ENCODE results near the gene CUX1.

CUX1 gene

DNA sequence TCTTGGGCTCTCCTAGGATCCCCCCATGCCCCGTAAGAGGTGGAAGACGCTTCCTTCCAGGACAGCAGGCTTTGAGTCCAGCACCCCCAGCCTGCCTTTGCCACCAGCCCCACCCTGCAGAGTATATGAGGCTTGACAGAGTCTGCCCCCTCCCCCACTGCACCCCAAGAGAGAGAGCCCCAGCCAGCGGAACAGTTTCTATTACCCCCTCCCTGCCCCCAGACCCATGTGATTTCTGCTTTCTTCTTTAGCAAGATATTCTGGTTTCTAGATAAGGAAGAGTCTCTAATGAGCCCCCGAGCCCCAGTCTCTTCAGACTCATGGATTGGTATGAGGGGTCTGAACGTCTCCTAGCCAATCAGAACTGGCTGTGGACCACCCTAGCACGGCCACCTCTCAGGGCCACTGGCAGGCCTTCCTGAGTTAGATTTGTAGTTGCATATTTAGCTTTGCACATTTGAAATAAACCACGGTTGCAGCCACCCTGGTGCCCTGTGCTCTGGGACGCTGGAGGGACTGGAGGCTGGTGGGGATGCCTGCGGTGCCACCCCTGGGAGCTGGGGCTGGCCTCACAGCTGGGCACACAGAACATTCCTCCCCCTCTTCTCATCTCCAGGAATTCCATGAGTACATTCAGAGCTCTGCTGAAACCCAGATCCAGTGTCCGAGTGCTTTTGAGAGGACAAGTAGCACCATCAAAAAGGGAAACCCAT lies 466.2 kb downstream of the CUX1 start:
- DNase-seq, result no peak

DNA sequence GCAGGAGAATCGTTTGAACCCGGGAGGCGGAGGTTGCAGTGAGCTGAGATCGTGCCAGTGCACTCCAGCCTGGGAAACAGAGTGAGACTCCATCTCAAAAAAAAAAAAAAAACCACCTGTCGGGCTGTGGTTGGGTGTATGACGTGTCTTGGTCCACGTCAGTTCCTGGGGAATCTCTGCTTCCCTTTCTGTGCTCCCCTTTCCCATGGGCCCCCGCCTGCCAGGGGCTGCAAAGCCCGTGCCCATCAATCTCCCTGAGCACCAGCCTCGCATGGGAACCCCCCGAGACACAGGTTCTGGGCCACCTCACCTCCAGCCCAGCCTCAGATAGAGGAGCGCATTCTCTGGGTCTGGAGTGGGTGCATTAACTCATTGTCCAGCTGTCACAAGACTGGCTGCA lies 467.0 kb downstream of the CUX1 start:
- no peak for DNase-seq

DNA sequence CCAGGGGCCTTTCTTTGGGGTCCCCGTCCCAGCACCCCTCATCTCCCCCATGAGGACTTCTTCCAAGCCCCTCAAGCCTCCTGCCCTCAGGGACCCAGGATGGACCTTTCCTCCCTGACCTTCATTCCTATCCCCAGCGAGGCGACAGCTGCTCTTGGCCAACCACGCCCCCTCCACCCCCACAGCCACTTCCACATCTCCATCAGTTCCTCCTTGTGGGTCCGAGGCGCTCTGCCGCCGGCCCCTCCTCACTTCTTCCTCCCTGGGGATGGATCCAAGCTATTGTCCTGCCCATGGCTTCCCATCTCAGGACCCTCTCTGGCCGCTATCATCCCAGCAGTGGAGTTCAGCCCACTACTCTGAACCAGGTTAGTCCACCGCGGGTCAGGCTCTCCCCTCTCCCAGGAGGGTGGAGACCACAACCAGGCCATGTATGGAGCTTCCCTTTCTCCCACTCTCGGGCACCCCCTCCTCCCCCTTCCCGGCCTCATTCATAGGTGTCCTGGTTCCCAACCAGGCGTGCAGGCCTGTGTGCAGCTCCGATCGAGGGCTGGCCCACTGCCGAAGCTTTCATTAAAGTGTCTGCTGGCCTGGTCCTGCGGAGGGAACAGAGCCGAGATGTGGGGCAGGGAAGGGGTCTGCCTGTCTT lies 467.6 kb downstream of the CUX1 start:
- DNase-seq, result no peak

DNA sequence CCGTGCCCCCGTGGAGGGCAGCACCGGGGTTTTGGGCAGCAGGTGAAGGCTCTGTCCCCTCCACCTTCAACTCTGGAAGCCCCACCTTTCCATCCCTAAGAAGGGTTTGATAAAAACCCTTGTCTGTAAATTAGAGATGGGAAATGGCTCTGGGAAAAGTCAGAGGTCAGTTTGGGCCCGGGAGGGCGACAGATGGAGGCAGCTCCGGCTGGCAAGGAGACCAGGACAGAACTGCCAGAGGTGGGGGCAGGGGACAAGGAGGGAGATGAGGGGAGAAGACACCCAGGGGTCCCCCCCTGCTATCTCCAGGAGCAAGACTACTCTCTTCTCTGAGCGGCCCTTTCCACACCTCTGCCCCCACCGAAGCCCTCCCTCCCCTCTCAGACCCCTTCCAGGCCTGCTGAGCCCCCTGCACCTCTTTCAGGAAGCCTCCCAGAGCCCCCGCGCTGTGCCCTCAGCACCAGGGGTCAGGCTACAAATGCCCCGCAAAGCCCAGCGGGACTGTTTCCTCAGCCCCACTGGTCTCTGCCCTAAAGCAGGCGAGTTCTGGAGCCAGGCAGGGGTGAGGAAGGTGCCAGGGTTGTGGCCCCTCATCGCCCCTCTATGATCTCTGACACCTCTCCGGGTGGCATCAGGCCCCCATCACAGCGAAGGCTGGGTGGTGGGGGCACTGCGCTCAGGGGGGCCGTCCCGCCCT lies 468.3 kb downstream of the CUX1 start:
- no peak for DNase-seq

DNA sequence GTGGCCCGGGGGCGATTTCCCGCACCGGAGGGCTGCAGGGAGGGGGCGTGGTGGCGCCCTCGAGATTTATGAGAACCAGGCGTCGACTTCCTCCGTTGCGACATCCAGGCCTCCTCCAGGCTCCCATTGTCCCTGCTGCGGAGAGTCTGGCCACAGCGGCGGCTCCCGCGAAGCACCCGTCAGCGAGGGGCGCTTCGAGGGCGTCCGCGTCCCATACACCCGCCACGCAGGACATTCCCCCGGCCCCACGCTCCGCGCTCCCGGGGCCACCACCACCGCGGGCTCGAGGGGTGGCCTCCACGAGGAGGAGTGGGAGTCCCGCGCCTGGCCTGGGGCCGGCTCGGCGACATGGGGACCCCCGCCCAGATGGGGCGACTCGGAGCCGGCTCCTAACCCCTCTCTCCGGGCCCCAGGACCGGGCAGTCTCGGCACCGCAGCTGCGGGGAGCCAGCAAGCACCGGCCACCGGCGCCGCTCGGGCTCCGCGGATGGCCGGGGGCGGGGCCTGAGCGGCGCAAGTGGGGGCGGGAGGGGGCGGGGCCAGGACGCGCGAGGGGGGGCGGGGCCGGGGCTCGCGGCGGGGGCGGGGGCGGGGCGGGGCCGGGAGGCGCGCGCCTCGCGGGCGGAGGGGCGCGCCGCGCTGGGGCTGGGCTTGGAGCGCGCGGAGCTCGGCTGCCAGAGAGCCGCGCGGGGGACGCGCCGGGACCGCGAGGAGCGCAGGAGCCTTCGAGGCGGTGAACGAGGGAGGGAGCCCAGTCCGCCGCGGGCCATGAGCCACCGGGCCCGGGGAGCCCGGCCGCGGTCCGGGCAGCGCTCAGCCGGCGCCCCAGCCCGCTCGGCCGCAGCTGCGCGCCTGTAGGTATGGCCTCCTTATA lies 469.0 kb downstream of the CUX1 start, which contains the start of gene SH2B2:
Gene SH2B2, plus strand, starts transcription at position 632 of the 874 bp plus-strand sequence. CDS start 13,683 bp downstream, outside the sequence.
- no peak for DNase-seq

DNA sequence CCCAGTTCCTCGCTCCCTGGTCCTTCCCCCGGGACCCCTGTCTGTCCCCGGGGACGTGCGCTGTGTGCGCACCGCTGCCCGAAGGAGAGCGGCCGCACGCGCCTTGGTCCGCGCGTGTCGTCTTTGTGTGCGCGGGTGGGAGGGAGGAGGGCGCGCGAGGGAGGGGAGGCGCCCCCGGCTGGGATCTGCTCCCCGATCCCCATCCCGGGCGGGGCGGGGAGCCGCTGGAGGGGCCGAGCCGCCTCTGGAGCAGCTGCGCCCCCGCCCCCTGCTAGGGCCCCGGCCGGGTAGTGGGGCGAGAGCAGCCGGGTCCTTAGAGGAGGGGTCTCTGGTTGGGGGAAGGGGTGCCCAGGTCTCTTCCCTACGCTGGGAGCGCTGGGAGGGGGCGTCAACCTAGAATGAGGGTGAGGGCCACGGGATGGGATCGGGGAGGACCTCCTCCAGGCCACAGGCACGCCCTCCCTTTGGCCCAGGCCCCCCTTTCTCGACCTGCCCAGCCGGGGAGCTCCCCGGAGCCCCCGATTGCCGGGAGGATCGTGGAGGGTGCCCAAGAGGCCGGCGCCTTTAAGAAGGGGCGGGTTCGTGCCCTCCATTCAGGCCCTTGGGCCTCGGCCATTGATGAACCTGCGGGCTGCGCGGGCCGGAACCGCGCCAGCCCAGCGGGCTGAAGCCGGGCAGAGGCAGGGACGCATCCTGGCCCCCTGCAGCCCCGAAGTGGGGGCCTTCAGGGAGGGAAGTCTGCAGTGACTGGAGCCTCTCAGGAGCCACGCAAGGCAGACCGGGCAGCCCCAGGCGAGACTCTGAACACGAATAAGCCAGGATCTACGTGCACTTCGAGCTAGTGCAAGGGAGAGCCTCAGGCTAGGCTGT lies 469.9 kb downstream of the CUX1 start:
- no peak for DNase-seq

DNA sequence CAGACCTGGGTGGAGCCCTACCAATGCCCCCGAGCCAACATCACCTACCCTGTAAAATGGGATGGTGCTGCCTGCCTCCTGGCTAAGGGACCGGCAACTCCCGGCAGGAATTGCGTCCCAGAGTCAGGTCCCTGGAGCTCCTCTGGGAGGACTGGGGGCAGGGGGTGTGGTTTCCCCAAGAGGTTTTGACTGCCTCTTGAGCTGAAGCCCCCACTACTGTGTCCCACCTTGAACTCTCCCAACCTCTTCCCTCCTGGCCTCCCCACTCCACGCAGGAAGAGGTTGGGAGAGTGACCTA lies 470.5 kb downstream of the CUX1 start:
- no peak for DNase-seq

DNA sequence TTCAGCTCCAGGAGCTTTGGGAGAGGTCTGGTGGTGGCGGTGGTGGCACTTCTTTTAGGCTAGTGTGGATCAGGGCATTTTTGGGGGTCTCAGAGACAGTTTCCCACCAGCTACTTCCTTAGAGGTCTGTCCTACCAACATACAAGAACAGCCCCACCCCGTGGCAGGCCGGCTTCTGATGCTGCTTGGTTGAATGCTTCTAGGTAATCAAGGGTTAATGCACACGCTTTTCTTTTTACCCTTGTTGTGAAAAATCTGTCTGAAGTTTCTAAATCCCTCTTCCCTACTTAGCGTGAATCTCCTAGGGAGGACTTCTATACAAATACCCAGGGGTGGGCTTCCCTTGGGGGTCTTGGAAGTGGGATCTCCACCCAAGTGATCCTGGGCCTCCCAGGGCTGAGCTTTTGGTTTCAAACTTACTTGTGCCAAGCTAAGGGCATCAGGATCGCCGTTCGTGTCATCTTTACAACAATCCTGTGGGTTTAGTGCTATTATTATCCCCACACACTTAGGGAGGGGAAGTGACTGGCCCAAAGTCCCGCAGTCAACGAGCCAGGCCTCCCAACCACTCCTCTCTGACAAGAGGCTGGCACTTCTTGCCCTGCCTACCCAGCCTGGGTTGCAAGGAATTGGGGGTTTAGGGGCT lies 471.0 kb downstream of the CUX1 start:
- no peak for DNase-seq

DNA sequence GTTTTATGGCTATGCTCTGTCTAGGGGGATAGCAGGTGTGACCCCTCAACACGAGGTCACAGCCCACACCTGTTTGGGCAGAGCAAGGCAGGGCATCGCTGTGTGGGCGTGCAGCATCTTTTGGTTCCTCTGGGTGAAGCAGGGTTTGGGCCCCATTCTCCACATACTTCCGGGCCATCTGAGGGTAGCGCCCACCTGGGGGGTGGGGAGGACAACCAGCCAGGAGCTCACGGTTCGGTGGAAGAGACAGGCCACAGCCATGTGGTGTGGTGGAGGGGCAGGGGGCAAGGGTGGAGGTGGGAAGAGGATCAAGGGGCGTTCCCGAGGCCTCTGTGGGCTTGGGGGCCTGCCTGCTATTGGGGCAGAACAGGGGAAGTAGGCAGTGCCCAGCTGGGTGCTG lies 471.6 kb downstream of the CUX1 start:
- no peak for DNase-seq

DNA sequence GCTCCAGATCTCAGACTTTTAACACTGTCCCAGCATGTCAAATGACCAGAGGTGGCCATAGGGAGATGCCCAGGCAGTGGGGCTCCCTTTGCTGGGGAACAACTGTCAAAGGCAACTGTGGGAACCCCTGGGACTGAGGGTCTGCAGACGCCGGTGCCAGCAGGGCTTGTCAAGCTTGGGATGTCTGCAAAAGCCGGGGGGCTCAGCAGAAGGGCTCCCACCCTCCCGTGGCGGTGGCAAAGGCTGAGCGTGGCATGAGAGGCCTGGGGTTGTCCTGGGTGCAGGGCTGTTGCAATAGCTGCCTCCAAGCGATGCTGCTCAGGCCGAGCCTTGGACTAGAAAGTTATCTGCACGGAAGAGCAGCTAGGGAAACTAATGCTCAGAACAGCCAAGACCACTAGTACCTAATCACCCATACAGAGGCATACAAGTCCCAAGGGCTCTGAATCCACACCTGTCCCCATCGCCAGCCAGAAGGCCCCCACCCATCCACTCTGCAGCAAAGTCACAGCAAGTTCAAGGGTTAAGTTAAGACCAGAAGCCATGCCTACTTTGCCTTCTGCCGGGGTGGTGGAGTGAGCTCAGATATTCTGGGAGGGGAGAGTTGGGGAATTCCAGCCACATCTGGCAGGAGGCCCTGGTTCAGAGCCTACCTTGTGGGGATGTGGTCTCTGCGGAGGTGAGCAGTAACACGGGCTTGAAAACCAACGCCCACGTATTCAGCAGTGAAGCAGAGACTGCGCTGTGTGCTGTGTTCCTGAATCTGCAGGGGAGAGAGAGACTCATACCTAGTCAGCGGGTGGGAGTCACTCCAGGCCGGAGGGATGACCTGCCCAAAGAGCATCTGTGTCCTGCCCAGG lies 473.9 kb downstream of the CUX1 start:
- no peak for DNase-seq

DNA sequence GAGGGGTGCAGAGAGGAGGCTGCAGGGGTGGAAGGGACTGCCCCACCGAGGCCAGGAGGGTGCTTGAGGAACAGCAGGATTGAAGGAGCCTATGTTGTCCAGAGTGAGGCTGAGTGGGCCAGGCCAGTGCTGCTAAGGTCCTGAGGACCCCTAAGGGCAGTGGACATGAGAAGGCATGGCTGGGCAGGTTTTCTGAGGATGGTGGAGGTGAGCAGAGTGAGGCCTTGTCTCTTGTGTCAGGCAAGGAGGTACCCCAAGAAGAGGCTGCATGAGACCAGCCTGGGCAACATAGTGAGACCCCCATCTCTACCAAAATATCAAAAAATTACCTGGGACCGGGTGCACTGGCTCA lies 474.5 kb downstream of the CUX1 start:
- no peak for DNase-seq

DNA sequence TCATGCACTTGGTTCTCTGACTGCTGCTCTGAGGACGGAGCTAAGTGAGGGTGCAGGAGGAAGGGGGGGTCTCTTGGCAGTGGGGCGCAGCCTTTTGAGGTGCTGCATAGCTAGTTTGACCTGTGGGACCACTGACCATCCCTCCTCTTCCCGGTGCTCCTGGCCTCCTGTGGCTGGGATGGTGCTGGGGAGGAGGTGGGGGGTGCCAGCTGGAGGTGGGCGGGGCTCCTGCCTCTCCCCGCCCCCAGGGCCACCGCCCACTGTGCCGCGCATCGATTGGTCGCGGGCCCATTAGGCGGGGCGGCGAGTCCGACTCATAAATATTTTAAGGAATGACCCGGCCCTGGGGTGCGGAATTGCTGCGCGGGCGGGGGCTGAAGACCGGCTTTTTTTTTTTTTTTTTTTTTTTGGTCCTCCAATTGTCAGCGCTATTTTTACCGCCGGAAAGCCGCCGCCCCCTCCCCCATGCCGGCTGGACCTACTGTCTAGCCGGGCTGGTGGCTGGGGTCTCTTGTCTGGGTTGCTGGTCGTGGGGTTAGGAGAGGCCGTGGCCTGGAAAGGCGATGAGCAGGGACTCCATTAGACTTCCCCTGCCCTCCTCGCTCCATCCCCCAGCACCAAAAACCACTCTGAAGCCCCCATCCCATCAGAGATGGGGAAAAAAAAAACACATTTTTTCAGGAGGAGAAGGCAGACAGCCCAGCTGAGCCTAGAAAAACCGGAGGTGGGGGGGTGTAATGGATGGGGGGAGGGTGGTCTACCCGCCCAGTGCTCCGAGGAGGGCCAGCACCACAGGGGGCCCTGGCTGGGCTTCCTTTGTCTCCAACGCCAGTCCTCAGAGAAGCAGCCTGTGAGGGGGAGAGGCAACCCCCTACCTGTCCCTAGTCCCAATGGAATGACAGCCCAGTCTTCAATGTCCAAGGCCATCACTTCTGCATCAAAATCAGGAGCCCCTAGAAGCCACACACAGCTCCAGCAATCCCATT lies 475.7 kb downstream of the CUX1 start:
- DNase-seq, result no peak

DNA sequence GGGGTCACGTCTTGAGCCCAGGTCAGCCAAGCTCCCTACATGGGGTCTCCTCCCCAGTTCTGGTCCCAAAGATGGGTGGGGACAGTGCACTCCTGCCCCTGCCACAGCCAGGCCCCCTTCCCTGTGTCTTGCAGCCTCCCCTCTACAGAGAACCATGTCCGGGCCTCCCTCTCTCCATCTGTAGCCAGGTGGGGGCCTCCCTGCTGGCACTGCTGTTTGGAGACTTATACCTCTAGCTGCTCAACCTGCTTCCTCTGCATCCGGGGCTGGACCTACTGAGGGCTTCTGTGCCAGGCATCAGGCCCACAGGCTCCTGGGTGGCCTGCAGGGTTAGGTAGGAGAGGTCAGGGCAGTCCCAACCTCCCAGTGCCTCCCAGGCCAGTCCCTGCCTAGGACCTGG lies 477.2 kb downstream of the CUX1 start:
- no peak for DNase-seq

DNA sequence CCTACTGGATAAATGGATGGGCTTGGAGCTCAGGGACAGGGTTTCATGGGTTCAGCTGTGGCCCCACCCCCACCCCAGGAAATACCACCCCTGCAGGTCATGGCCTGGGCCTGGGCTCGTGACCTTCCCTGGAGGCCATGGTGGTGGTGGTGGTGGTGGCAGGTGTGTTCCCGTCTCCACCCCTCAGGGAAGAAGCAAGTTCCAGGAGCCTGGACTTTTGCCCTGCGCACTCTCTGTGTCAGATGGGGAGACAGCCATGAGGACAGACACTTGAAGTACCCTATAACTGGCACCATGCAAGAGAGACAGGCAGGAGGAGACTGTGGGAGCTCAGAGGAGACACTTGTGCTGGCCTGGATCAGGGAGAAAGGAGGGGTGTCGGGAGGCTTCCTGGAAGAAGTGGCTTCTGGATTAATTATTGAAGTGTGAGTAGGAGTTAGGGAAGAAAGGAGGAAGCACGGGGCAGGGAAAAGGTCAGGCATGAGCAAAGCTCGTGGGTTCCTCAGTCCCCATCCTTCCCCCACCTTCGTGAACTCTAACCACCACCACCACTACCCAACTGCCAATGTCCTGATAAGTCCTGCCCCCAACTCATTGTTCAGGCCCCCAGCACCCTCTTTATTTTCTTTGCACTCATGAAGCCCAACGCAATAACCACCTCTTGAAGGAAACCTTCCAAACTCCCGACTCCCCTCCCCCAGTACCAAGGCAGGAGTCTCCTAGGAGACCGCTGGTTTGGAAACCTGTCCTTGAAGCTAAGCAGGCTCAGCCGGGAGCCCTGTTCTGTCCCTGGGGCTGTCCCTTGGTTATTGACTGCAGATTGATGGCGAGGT lies 478.1 kb downstream of the CUX1 start:
- DNase-seq, result no peak

DNA sequence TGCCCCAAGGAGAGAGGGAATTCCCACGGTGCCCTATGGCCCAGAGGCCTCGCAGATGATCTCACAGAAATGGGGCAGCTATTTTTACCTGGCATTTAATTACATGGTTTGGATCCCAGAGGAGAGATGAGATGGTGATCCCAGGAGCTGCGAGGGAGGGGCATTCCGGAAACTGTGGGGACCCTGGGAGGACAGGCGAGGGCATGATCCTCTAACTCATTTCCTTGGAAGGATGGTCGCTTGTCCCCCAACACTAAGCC lies 478.7 kb downstream of the CUX1 start:
- no peak for DNase-seq

DNA sequence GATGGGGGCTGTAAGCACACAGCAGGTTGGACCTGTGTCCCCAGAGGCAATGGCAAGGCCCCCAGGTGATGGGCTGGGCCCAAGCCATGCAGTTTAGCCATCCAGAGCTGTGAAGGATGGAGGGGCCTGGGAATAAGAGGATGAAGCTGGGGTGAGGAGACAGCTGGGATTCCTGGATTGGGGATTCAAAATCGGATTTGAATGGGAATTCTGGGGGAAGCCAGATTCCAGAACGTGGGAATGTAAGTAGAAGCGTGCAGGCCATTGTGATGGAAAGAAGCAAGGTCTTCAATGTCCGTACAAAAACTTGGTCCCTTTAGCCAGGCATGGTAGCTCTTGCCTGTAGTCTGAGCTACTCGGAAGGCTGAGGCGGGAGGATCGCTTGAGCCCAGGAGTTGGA lies 479.1 kb downstream of the CUX1 start:
- DNase-seq, result no peak

DNA sequence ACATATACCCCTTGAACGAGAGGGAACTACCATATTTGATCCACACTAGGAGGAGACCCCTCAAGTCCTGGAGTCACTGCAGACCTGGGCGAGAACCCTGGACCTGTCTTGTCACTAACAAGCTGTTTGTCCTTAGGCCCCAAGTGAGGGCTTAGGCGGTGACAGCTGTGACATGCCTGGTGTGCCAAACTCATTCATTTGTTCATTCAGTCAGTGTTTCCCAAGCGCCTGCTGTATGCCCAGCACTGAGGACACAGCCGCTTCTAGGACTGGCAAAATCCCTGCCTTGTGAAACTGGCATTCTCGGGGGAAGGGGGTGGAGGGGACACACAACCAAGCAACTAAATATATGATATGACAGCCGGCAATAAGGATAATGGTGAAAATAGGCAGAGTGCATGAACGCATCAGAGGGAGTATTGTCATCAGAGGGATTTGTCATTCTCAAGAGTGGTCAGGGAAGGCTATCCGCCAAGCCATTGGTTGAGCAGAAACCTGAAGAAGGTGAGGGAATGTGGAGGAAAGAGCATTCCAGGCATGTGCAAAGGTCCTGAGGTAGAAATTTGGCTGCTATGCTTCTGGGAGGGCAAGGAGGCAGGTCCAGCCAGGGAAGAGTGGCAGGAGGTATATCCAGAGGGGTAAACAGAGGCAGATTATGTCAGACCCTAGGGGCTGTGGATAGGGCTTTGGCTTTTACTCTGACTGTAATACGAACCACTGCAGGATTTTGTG lies 480.2 kb downstream of the CUX1 start:
- DNase-seq, result no peak

DNA sequence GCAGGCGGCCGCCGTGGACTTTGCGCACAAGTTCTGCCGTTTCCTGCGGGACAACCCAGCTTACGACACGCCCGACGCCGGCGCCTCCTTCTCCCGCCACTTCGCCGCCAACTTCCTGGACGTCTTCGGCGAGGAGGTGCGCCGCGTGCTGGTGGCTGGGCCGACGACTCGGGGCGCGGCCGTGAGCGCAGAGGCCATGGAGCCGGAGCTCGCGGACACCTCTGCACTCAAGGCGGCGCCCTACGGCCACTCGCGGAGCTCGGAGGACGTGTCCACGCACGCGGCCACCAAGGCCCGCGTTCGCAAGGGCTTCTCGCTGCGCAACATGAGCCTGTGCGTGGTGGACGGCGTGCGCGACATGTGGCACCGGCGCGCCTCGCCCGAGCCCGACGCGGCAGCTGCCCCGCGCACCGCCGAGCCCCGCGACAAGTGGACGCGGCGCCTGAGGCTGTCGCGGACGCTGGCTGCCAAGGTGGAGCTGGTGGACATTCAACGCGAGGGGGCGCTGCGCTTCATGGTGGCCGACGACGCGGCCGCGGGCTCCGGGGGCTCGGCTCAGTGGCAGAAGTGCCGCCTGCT lies 483.3 kb downstream of the CUX1 start:
- DNase-seq, result no peak
